NCI-H510A (cell line): ENCODE results near the gene TMEM161B.
A peak's percentile ranks its signal among the peaks of the same experiment; 100 is the strongest.
"Not testable (repeated sequence)": the region's sequence is repeated elsewhere in the genome, so short reads cannot be mapped to it uniquely, and the experiment has no call there.

ENCODE experiments used
- DNase-seq: peaks from one replicate; lab custom pipeline; 2025; lab: John Stamatoyannopoulos, UW

Gene TMEM161B

GRCh38 chr5:88183255-88183654 lies 85.4 kb downstream of the TMEM161B start:
- DNase-seq, result no peak

- DNase-seq, result not testable (repeated sequence)
These were observed 91.2 kb downstream of the TMEM161B start for GRCh38 chr5:88177486-88177885.

DNA sequence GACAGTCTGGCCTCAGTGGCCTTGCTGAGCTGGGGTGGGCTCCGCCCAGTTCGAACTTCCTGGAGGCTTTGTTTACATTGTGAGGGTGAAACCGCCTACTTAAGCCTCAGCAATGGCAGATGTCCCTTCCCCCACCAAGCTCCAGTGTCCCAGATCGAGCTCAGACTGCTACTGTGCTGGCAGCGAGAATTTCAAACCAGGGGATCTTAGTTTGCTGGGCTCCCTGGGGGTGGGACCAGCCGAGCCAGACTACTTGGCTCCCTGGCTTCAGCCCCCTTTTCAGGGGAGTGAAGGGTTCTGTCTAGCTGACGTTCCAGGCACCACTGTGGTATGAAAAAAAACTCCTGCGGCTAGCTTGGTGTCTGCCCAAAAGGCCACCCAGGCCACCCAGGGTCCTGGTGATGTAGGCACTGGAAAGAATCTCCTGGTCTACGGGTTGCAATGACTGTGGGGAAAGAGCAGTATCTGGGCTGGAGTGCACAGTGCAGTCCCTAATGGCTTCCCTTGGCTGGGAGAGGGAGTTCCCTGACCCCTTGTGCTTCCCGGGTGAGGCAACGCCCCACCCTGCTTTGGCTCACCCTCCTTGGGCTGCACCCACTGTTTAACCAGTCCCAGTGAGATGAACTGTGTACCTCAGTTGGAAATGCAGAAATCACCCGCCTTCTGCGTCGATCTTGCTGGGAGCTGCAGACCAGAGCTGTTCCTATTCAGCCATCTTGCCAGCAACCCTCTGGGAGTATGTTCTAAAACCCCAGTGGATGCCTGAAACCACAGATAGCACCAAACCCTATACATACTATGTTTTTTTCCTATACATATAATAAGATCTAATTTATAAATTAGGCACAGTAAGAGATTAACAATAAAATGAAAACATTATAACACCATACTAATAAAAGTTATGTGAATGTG lies 95.5 kb downstream of the TMEM161B start:
- DNase-seq, result no peak

GRCh38 chr5:88159591-88159990 lies 109.1 kb downstream of the TMEM161B start:
- DNase-seq, result no peak

- no peak for DNase-seq
These were observed 110.6 kb downstream of the TMEM161B start for GRCh38 chr5:88158056-88158455.

GRCh38 chr5:88154891-88155290 lies 113.8 kb downstream of the TMEM161B start:
- DNase-seq, result no peak

DNA sequence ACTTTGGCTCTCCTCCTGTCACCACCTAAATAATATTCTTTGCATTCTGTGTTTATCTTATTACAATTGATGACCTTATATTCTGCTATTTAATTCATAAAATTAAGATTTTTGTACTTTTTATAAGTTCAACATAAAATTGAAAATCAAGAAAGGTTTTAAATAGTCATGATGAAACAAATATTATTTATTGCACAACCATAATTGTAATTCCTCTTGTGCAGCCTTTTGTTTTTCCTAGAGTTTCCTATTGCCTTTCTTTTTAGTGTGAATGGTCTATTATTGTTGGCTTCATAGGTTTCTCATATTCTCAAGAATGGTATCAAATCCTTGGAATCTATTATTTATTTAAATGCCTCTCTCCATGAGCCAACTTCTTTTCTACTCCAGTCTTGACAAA lies 117.9 kb downstream of the TMEM161B start:
- DNase-seq, result no peak

DNA sequence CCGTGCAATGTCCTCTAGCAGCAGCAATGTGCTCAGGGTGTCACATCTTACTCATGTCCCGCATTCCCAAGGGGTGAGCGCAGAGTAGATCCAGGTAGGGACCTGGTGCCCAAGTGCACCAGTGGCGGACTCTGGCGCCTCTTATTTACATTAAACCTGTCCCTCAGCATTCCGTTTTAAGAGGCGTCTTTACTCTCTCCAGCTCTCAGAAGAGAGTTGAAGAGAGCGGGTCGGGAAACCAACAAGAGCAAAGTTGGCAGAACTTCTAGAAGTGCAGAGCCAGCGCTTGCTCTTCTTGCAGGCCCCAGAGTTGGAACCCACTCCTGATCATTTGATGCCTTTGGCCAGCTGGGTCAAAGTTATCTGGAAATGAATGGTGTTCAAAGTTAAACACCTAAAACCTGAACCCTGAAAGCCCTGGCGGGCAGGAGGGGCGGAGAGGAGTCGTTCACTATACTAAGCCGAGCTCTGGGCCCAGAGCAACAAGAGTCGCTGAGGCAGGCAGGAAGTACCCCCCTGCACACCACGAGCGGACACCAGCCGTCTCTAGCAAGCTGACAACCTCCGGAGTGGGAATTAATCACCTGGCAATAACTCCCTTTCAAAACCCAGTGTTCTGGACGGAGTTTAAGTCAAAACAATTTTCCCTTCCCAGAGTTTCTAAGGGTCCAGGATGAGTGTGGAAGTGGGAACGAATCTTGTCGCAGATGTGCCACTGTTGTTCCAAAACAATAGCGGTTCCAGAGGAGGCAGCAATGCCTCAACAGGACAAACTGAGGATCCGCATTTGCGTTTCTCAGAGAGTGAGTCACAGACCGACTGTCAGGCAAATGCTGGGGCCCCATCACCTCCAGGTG lies 122.8 kb downstream of the TMEM161B start:
- peak; percentile 13 for DNase-seq

DNA sequence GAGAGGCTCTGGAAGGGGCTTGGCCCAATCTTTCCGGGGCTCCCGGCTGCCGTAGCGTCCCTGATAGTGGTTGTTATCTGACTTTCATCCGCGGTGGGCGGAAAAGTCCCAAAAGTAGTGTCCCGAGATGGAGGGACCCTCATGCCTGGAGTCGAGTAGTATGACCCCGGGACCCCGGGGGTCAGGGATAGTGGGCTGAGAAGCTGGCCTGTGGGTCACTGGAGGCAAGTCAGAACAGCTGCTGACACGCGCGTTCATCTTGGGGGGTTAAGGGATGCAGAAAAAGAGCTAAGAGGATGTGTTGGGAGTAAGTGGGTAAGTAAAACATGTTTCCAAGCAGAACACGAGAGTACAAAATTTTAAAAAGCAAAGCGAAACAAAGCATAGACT lies 123.4 kb downstream of the TMEM161B start:
- no peak for DNase-seq
